Esophagus squamous epithelium (tissue), 4 donors: ENCODE measurements around the gene LPP.

Experiments used
- POLR2A ChIP-seq, 4 donors: fragments of 450-650 bp; IDR thresholded peaks; one replicate each; pipeline ENCODE4 v1.6.1; 2017; ENCODE audit warnings: antibody characterized with exemption in 4 of 4, mild to moderate bottlenecking in 4 of 4, moderate library complexity in 3 of 4
- TF ChIP-seq, protein P1 (sequence below), 6 experiments: fragments of 450-650 bp in 4 of 6; fragments of 200-600 bp in 2 of 6; sonication (generic) in 2 of 6; IDR thresholded peaks; one replicate each; pipeline ENCODE4 v1.5.1; 2016 to 2019; ENCODE audit warnings: antibody characterized with exemption in 6 of 6, mild to moderate bottlenecking in 4 of 6, moderate library complexity in 4 of 6

GRCh38 chr3:188390343-188390718 lies 236.4 kb downstream of the LPP start:
- TF ChIP-seq, protein P1, sequence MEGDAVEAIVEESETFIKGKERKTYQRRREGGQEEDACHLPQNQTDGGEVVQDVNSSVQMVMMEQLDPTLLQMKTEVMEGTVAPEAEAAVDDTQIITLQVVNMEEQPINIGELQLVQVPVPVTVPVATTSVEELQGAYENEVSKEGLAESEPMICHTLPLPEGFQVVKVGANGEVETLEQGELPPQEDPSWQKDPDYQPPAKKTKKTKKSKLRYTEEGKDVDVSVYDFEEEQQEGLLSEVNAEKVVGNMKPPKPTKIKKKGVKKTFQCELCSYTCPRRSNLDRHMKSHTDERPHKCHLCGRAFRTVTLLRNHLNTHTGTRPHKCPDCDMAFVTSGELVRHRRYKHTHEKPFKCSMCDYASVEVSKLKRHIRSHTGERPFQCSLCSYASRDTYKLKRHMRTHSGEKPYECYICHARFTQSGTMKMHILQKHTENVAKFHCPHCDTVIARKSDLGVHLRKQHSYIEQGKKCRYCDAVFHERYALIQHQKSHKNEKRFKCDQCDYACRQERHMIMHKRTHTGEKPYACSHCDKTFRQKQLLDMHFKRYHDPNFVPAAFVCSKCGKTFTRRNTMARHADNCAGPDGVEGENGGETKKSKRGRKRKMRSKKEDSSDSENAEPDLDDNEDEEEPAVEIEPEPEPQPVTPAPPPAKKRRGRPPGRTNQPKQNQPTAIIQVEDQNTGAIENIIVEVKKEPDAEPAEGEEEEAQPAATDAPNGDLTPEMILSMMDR (IDR thresholded peaks at IDR 0.05), result no peak
- TF ChIP-seq POLR2A (IDR thresholded peaks at IDR 0.05), result no peak
